Measurements from ENCODE around the gene NUTM2E. TPM values are rescaled to one million over a fixed set of nuclear protein-coding genes. Genes with fewer than 3 reads are reported as not detected.
A peak's percentile ranks its signal among the peaks of the same experiment; 100 is the strongest.
"Not testable (repeated sequence)": the region's sequence is repeated elsewhere in the genome, so short reads cannot be mapped to it uniquely, and the experiment has no call there.

The NUTM2E gene
- total and polyA plus RNA-seq, 2 donors (not counting 1 experiment from before 2014, with no cell fraction given): 1.0 TPM; not detected in 1

DNA sequence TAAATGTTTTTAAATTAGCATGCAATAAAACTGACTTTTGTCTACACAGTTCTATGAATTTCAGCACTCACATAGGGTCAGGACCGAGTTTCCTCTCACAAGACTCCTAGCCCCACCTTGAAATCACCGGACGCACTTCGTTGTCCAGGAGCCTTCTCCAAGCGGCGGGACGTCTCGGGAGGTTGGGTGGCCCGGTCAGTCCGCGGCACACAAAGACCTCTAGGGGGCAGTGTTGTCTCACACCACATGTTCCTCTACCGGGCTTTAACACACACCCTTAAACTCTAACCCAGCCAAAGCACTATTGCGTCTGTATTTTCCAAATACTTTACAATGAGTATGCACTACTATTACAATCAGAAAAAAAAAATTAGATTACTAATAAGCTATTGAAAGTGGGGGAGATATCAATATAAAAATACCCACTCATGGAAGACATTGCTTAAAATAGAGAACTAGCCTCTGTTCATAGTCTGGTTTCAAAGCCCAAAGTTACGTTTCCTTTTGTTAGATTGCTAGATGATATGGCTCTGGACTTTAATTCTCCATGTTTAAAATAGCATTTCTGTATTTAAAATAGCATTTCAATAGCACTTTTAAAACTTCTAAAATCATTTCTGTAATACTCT lies 47.1 kb upstream of the NUTM2E start:
- H3K4me3 ChIP-seq (ENCODE audit: control extremely low read depth in 1 of 5, extremely low read depth in 1 of 5, insufficient read depth in 1 of 5, low read depth in 2 of 5, low read length in 4 of 5); H3K36me3 ChIP-seq (replicated peaks in 1 of 2; ENCODE audit: control extremely low read depth in 1 of 2, control insufficient read depth in 1 of 2, extremely low read depth in 1 of 2, insufficient read depth in 2 of 2, low read length in 1 of 2); H3K27ac Mint-ChIP-seq; H3K9me3 Mint-ChIP-seq (ENCODE audit: insufficient read depth); H3K4me3 Mint-ChIP-seq; POLR2A ChIA-PET; H3K27me3 Mint-ChIP-seq; H2AFZ ChIP-seq (ENCODE audit: insufficient read depth, low read depth, low read length, poor library complexity, severe bottlenecking); H3K9me3 ChIP-seq (ENCODE audit: control extremely low read depth in 1 of 3, control insufficient read depth in 2 of 3, insufficient read depth in 1 of 3, low read length in 2 of 3); H3K9ac ChIP-seq (ENCODE audit: low read length); H3K4me1 ChIP-seq (ENCODE audit: control insufficient read depth in 2 of 2, insufficient read depth in 2 of 2, low read length in 2 of 2); H3K4me1 Mint-ChIP-seq; H3K27ac ChIP-seq (ENCODE audit: low read length in 2 of 2); H4K20me1 ChIP-seq (ENCODE audit: control insufficient read depth, insufficient read depth, low read length, poor library complexity, severe bottlenecking); H3K4me2 ChIP-seq (replicated peaks; ENCODE audit: low read depth, low read length, poor library complexity, severe bottlenecking); H3K27me3 ChIP-seq (replicated peaks in 1 of 4; ENCODE audit: control extremely low read depth in 1 of 4, control insufficient read depth in 3 of 4, insufficient read depth in 4 of 4, low read length in 3 of 4); H3K79me2 ChIP-seq (ENCODE audit: control insufficient read depth, insufficient read depth, low read length): not testable (repeated sequence)
- TF ChIP-seq, protein P1, sequence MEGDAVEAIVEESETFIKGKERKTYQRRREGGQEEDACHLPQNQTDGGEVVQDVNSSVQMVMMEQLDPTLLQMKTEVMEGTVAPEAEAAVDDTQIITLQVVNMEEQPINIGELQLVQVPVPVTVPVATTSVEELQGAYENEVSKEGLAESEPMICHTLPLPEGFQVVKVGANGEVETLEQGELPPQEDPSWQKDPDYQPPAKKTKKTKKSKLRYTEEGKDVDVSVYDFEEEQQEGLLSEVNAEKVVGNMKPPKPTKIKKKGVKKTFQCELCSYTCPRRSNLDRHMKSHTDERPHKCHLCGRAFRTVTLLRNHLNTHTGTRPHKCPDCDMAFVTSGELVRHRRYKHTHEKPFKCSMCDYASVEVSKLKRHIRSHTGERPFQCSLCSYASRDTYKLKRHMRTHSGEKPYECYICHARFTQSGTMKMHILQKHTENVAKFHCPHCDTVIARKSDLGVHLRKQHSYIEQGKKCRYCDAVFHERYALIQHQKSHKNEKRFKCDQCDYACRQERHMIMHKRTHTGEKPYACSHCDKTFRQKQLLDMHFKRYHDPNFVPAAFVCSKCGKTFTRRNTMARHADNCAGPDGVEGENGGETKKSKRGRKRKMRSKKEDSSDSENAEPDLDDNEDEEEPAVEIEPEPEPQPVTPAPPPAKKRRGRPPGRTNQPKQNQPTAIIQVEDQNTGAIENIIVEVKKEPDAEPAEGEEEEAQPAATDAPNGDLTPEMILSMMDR (IDR thresholded peaks at IDR 0.05): peak; percentile 66
- WGBS (ENCODE audit: insufficient coverage): no CpG with 5 or more reads among the region's 14 CpGs
- intact Hi-C loops (cut with micrococcal nuclease): loop anchor here (10.0 kb wide), 1 partner anchor 265 kb away; no protein-coding TSS in a partner anchor
- ATAC-seq (ENCODE audit: low read depth) (peak; percentile 90), DNase-seq (peak; percentile 69)
- CTCF ChIA-PET: interaction anchor here (1.0 kb wide), 1 partner anchor 291 kb away, joined by 3 read pairs; no protein-coding TSS in a partner anchor

DNA sequence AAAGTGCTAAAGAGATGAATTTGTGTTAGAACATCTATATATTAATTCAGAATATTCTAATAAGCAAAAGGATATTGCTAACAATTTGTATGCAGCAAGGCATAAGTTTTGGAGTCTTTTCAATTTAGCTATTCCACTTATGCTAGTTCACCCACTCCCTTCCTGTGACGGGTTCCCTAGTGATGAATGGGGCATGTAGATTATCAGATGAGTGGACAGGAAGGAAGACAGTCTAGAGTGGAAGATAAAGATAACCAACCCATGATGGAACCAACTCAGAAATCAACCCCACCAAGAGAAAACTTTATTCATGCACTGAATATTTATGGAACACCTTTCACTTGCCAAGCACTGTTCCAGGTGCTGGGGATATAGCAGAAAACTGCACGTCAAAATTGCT lies 46.5 kb upstream of the NUTM2E start:
- H3K9me3 Mint-ChIP-seq (ENCODE audit: insufficient read depth); ATAC-seq (ENCODE audit: low read depth); H3K4me3 ChIP-seq (ENCODE audit: control extremely low read depth in 1 of 5, extremely low read depth in 1 of 5, insufficient read depth in 1 of 5, low read depth in 2 of 5, low read length in 4 of 5); POLR2A ChIA-PET; H3K36me3 ChIP-seq (replicated peaks in 1 of 2; ENCODE audit: control extremely low read depth in 1 of 2, control insufficient read depth in 1 of 2, extremely low read depth in 1 of 2, insufficient read depth in 2 of 2, low read length in 1 of 2); H3K27me3 Mint-ChIP-seq; H3K27ac ChIP-seq (ENCODE audit: low read length in 2 of 2); H3K27ac Mint-ChIP-seq; H3K4me1 ChIP-seq (ENCODE audit: control insufficient read depth in 2 of 2, insufficient read depth in 2 of 2, low read length in 2 of 2); H4K20me1 ChIP-seq (ENCODE audit: control insufficient read depth, insufficient read depth, low read length, poor library complexity, severe bottlenecking); H3K4me3 Mint-ChIP-seq; DNase-seq; H3K9ac ChIP-seq (ENCODE audit: low read length); H3K79me2 ChIP-seq (ENCODE audit: control insufficient read depth, insufficient read depth, low read length); CTCF ChIA-PET; H3K9me3 ChIP-seq (ENCODE audit: control extremely low read depth in 1 of 3, control insufficient read depth in 2 of 3, insufficient read depth in 1 of 3, low read length in 2 of 3); H3K4me2 ChIP-seq (replicated peaks; ENCODE audit: low read depth, low read length, poor library complexity, severe bottlenecking); H3K27me3 ChIP-seq (replicated peaks in 1 of 4; ENCODE audit: control extremely low read depth in 1 of 4, control insufficient read depth in 3 of 4, insufficient read depth in 4 of 4, low read length in 3 of 4); H3K4me1 Mint-ChIP-seq; H2AFZ ChIP-seq (ENCODE audit: insufficient read depth, low read depth, low read length, poor library complexity, severe bottlenecking): not testable (repeated sequence)
- intact Hi-C loops (cut with micrococcal nuclease): loop anchor here (10.0 kb wide), 1 partner anchor 265 kb away; no protein-coding TSS in a partner anchor
- no CpG with 5 or more reads among the region's 2 CpGs for WGBS (ENCODE audit: insufficient coverage)

DNA sequence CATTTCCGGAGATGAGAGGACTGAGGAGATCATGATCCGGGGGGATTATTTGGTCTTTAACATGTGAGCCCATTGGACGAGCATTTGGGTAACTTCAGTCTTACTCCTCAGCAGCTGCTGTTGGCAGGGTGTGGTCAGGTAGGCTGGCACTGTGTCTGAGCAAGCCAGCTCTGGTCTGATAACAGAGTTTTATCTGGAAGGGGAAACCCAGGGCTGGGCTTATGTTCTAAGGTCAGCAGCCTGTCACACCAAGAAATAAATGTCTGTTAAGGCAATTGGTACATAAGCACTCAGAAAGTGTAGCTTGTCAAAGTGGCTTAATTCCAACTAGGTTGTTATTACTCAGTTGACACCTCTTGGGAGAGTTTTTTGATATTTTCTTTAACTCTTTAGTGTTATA lies 45.0 kb upstream of the NUTM2E start:
- H3K4me2 ChIP-seq (replicated peaks; ENCODE audit: low read depth, low read length, poor library complexity, severe bottlenecking); H3K79me2 ChIP-seq (ENCODE audit: control insufficient read depth, insufficient read depth, low read length); H3K27me3 ChIP-seq (replicated peaks in 1 of 4; ENCODE audit: control extremely low read depth in 1 of 4, control insufficient read depth in 3 of 4, insufficient read depth in 4 of 4, low read length in 3 of 4); intact Hi-C loops (cut with micrococcal nuclease); H2AFZ ChIP-seq (ENCODE audit: insufficient read depth, low read depth, low read length, poor library complexity, severe bottlenecking); H3K27me3 Mint-ChIP-seq; ATAC-seq (ENCODE audit: low read depth); H3K4me1 Mint-ChIP-seq; POLR2A ChIA-PET; H3K4me3 ChIP-seq (ENCODE audit: control extremely low read depth in 1 of 5, extremely low read depth in 1 of 5, insufficient read depth in 1 of 5, low read depth in 2 of 5, low read length in 4 of 5); H3K9me3 ChIP-seq (ENCODE audit: control extremely low read depth in 1 of 3, control insufficient read depth in 2 of 3, insufficient read depth in 1 of 3, low read length in 2 of 3); H4K20me1 ChIP-seq (ENCODE audit: control insufficient read depth, insufficient read depth, low read length, poor library complexity, severe bottlenecking); DNase-seq; H3K27ac Mint-ChIP-seq; H3K4me3 Mint-ChIP-seq; CTCF ChIA-PET; H3K9me3 Mint-ChIP-seq (ENCODE audit: insufficient read depth); H3K27ac ChIP-seq (ENCODE audit: low read length in 2 of 2); H3K9ac ChIP-seq (ENCODE audit: low read length); H3K36me3 ChIP-seq (replicated peaks in 1 of 2; ENCODE audit: control extremely low read depth in 1 of 2, control insufficient read depth in 1 of 2, extremely low read depth in 1 of 2, insufficient read depth in 2 of 2, low read length in 1 of 2); H3K4me1 ChIP-seq (ENCODE audit: control insufficient read depth in 2 of 2, insufficient read depth in 2 of 2, low read length in 2 of 2): not testable (repeated sequence)
- 100% methylated on average over 2 of the region's 3 CpGs for WGBS (ENCODE audit: insufficient coverage)
